HG03064 (cell line): ENCODE measurements around the gene STXBP1.
A peak's percentile ranks its signal among the peaks of the same experiment; 100 is the strongest.

ENCODE experiments used
- ATAC-seq: cut with Tn5 transposase; IDR thresholded peaks from one replicate; pipeline ENCODE4 v1.9.1; 2021; ENCODE audit warnings: low read depth; ENCODE audit not compliant: unreplicated experiment

STXBP1 gene

GRCh38 chr9:127711226-127711701 is 99.2 kb downstream of the STXBP1 start:
- ATAC-seq: no peak

GRCh38 chr9:127711831-127712274 is 99.8 kb downstream of the STXBP1 start:
- ATAC-seq: no peak

GRCh38 chr9:127712371-127712770 is 100.3 kb downstream of the STXBP1 start:
- ATAC-seq: no peak

GRCh38 chr9:127712867-127713266 is 100.8 kb downstream of the STXBP1 start:
- no peak for ATAC-seq

GRCh38 chr9:127714020-127714750 is 102.1 kb downstream of the STXBP1 start:
- no peak for ATAC-seq

- peak; percentile 13 for ATAC-seq
These were observed 102.9 kb downstream of the STXBP1 start for GRCh38 chr9:127714951-127715469.

- ATAC-seq: peak; percentile 85
These were observed 103.6 kb downstream of the STXBP1 start, which contains the start of the genes PTRH1 and TTC16 for GRCh38 chr9:127715470-127716337. Gene PTRH1 (minus strand): TSS chr9:127715663. CDS start chr9:127715639, 24 bp downstream. Gene TTC16 (plus strand): TSS chr9:127716079. CDS start chr9:127716146, 67 bp downstream.

- no peak for ATAC-seq
These were observed 104.3 kb downstream of the STXBP1 start for GRCh38 chr9:127716412-127716811.

GRCh38 chr9:127717766-127718165 is 105.7 kb downstream of the STXBP1 start:
- no peak for ATAC-seq

- no peak for ATAC-seq
These were observed 108.2 kb downstream of the STXBP1 start for GRCh38 chr9:127720031-127720864.

- ATAC-seq: no peak
These were observed 108.8 kb downstream of the STXBP1 start for GRCh38 chr9:127720865-127721227.

GRCh38 chr9:127721391-127721821 is 109.3 kb downstream of the STXBP1 start:
- ATAC-seq: no peak

GRCh38 chr9:127722055-127722745 is 110.1 kb downstream of the STXBP1 start:
- no peak for ATAC-seq

- no peak for ATAC-seq
These were observed 110.9 kb downstream of the STXBP1 start for GRCh38 chr9:127723013-127723412.

- ATAC-seq: no peak
These were observed 111.4 kb downstream of the STXBP1 start for GRCh38 chr9:127723444-127723843.

- no peak for ATAC-seq
These were observed 111.9 kb downstream of the STXBP1 start for GRCh38 chr9:127724012-127724411.

GRCh38 chr9:127726871-127727270 is 114.8 kb downstream of the STXBP1 start:
- no peak for ATAC-seq

GRCh38 chr9:127728808-127729207 is 116.7 kb downstream of the STXBP1 start:
- ATAC-seq: no peak

- no peak for ATAC-seq
These were observed 117.6 kb downstream of the STXBP1 start for GRCh38 chr9:127729522-127730256.
